ENCODE data around the gene OR7C2. TPM values are rescaled to one million over a fixed set of nuclear protein-coding genes. Genes with fewer than 3 reads are reported as not detected.
"Not testable (repeated sequence)": the region's sequence is repeated elsewhere in the genome, so short reads cannot be mapped to it uniquely, and the experiment has no call there.

Gene OR7C2
- polyA plus RNA-seq, 1 donor (not counting 4 experiments of a cell fraction or from before 2014, with no cell fraction given): not detected

DNA sequence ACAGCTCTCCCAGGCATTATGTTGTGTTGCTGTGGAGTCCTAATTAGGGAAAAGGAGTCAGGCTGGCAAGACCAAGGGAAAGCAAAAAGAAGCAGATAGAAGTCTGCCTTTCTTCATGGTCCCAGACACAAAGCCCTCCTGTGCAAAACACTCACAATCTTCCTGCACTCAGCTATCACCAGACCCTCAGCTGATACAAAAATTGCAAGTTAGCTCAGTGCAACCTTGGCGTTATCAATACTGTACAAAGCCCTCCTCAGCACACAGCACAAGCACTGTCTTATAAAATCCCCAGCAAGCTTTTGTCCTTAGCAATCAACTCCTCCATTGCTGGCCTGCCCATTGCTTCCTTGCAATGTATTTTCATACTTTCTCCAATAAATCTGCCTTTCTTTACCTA is 3.2 kb downstream of the OR7C2 start:
- Histone ChIP-seq H3K9me3 (ENCODE audit: control insufficient read depth, low read depth, low read length) (no peaks in the 10 kb centered on the region), H3K9ac (ENCODE audit: control insufficient read depth, extremely low read depth, insufficient read depth, low read length) (no peak overlapping the region), H3K27me3 (ENCODE audit: control insufficient read depth, extremely low read depth, insufficient read depth, low read length) (no peaks in the 10 kb centered on the region), H3K27ac (ENCODE audit: control insufficient read depth, insufficient read depth, low read length) (no peak overlapping the region), H3K36me3 (ENCODE audit: control insufficient read depth in 2 of 2, extremely low read depth in 1 of 2, insufficient read depth in 2 of 2, low read length in 2 of 2) (no peaks in the 10 kb centered on the region), H2AFZ (ENCODE audit: control insufficient read depth, low read length) (no peak overlapping the region), H3K4me3 (ENCODE audit: control insufficient read depth in 2 of 3, extremely low read depth in 1 of 3, insufficient read depth in 2 of 3, low read depth in 1 of 3, low read length in 3 of 3) (no peak overlapping the region), H4K20me1 (ENCODE audit: control insufficient read depth, extremely low read depth, insufficient read depth, low read length) (no peaks in the 10 kb centered on the region), H3K9me1 (ENCODE audit: control insufficient read depth, extremely low read depth, insufficient read depth, low read length) (no peaks in the 10 kb centered on the region), H3K79me2 (ENCODE audit: control insufficient read depth, insufficient read depth, low read length) (no peaks in the 10 kb centered on the region), H3K4me2 (ENCODE audit: control insufficient read depth, extremely low read depth, insufficient read depth, low read depth, low read length) (no peak overlapping the region), H3K4me1 (ENCODE audit: control insufficient read depth, extremely low read depth, insufficient read depth, low read length) (no peaks in the 10 kb centered on the region)
- DNase-seq (ENCODE audit: low read depth, low spot score) (no peak), FAIRE-seq (no peak)
- TF ChIP-seq, protein P1, sequence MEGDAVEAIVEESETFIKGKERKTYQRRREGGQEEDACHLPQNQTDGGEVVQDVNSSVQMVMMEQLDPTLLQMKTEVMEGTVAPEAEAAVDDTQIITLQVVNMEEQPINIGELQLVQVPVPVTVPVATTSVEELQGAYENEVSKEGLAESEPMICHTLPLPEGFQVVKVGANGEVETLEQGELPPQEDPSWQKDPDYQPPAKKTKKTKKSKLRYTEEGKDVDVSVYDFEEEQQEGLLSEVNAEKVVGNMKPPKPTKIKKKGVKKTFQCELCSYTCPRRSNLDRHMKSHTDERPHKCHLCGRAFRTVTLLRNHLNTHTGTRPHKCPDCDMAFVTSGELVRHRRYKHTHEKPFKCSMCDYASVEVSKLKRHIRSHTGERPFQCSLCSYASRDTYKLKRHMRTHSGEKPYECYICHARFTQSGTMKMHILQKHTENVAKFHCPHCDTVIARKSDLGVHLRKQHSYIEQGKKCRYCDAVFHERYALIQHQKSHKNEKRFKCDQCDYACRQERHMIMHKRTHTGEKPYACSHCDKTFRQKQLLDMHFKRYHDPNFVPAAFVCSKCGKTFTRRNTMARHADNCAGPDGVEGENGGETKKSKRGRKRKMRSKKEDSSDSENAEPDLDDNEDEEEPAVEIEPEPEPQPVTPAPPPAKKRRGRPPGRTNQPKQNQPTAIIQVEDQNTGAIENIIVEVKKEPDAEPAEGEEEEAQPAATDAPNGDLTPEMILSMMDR (optimal IDR thresholded peaks at IDR 0.05 in 1 of 3, IDR thresholded peaks at IDR 0.05 in 1 of 3, conservative IDR thresholded peaks at IDR 0.05 in 1 of 3; ENCODE audit: extremely low read depth in 1 of 3, insufficient read depth in 2 of 3, low read length in 3 of 3): no peak
- TF ChIP-seq EZH2 (IDR thresholded peaks at IDR 0.05; ENCODE audit: low read length): no peak
- dilution Hi-C loops (cut with MboI; ENCODE audit: extremely low pct_ligation_motif_present, low sequenced_read_pairs): no loop called here

DNA sequence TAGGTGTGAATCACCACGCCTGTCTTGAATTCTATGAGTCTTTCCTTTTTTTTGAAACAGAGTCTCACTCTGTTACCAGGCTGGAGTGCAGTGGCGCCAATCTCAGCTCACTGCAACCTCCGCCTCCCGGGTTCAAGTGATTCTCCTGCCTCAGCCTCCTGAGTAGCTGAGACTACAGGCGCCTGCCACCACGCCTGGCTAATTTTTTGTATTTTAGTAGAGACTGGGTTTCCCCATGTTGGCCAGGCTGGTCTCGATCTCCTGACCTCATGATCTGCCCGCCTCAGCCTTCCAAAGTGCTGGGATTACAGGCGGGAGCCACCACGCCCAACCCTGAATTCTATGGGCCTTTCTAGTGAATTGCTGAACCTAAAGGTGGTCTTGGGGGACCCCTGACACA is 8.1 kb downstream of the OR7C2 start:
- H3K9me3 ChIP-seq (ENCODE audit: control insufficient read depth, low read depth, low read length); H3K9ac ChIP-seq (ENCODE audit: control insufficient read depth, extremely low read depth, insufficient read depth, low read length); H3K9me1 ChIP-seq (ENCODE audit: control insufficient read depth, extremely low read depth, insufficient read depth, low read length); H3K4me3 ChIP-seq (ENCODE audit: control insufficient read depth in 2 of 3, extremely low read depth in 1 of 3, insufficient read depth in 2 of 3, low read depth in 1 of 3, low read length in 3 of 3); H4K20me1 ChIP-seq (ENCODE audit: control insufficient read depth, extremely low read depth, insufficient read depth, low read length); H3K79me2 ChIP-seq (ENCODE audit: control insufficient read depth, insufficient read depth, low read length); H3K27me3 ChIP-seq (ENCODE audit: control insufficient read depth, extremely low read depth, insufficient read depth, low read length); H3K4me1 ChIP-seq (ENCODE audit: control insufficient read depth, extremely low read depth, insufficient read depth, low read length); H2AFZ ChIP-seq (ENCODE audit: control insufficient read depth, low read length); FAIRE-seq; H3K36me3 ChIP-seq (ENCODE audit: control insufficient read depth in 2 of 2, extremely low read depth in 1 of 2, insufficient read depth in 2 of 2, low read length in 2 of 2); H3K27ac ChIP-seq (ENCODE audit: control insufficient read depth, insufficient read depth, low read length); dilution Hi-C loops (cut with MboI; ENCODE audit: extremely low pct_ligation_motif_present, low sequenced_read_pairs); H3K4me2 ChIP-seq (ENCODE audit: control insufficient read depth, extremely low read depth, insufficient read depth, low read depth, low read length); DNase-seq (ENCODE audit: low read depth, low spot score): not testable (repeated sequence)

DNA sequence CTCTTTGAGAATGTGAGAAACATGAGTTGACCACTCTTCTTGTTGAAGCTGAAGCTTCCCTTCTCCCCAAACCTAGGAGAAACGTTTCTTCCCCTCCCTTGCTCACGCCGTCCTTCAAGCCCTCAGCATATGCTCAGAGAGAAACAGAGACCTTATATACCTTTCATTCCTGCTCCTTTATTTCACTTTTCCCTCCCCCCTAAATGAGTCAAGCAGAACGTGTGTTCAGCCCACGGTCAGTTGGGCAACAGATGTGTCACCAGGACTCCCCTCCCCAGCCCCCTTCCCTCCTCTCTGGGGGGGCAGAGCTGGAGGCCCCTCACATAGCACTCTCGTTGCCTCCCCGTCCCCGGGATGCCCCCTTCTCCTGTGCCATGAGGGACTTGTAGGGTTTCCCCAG is 8.6 kb downstream of the OR7C2 start:
- Histone ChIP-seq H3K4me3 (ENCODE audit: control insufficient read depth in 2 of 3, extremely low read depth in 1 of 3, insufficient read depth in 2 of 3, low read depth in 1 of 3, low read length in 3 of 3) (no peak overlapping the region), H3K36me3 (ENCODE audit: control insufficient read depth in 2 of 2, extremely low read depth in 1 of 2, insufficient read depth in 2 of 2, low read length in 2 of 2) (no peaks in the 10 kb centered on the region), H3K79me2 (ENCODE audit: control insufficient read depth, insufficient read depth, low read length) (no peaks in the 10 kb centered on the region), H3K27me3 (ENCODE audit: control insufficient read depth, extremely low read depth, insufficient read depth, low read length) (no peaks in the 10 kb centered on the region), H3K9me1 (ENCODE audit: control insufficient read depth, extremely low read depth, insufficient read depth, low read length) (no peaks in the 10 kb centered on the region), H3K9me3 (ENCODE audit: control insufficient read depth, low read depth, low read length) (peaks cover 3% of the 10 kb centered on the region), H3K4me2 (ENCODE audit: control insufficient read depth, extremely low read depth, insufficient read depth, low read depth, low read length) (no peak overlapping the region), H4K20me1 (ENCODE audit: control insufficient read depth, extremely low read depth, insufficient read depth, low read length) (no peaks in the 10 kb centered on the region), H2AFZ (ENCODE audit: control insufficient read depth, low read length) (no peak overlapping the region), H3K4me1 (ENCODE audit: control insufficient read depth, extremely low read depth, insufficient read depth, low read length) (no peaks in the 10 kb centered on the region), H3K9ac (ENCODE audit: control insufficient read depth, extremely low read depth, insufficient read depth, low read length) (no peak overlapping the region), H3K27ac (ENCODE audit: control insufficient read depth, insufficient read depth, low read length) (no peak overlapping the region)
- FAIRE-seq (no peak), DNase-seq (ENCODE audit: low read depth, low spot score) (no peak)
- dilution Hi-C loops (cut with MboI; ENCODE audit: extremely low pct_ligation_motif_present, low sequenced_read_pairs): no loop called here
- no peak for TF ChIP-seq EZH2 (IDR thresholded peaks at IDR 0.05; ENCODE audit: low read length)
- TF ChIP-seq, protein P1 (optimal IDR thresholded peaks at IDR 0.05 in 1 of 3, IDR thresholded peaks at IDR 0.05 in 1 of 3, conservative IDR thresholded peaks at IDR 0.05 in 1 of 3; ENCODE audit: extremely low read depth in 1 of 3, insufficient read depth in 2 of 3, low read length in 3 of 3): no peak

All from keratinocyte (primary cell).